CD14-positive monocyte (primary cell): Measurements from ENCODE around the gene NARS2. TPM values are rescaled to one million over a fixed set of nuclear protein-coding genes. Genes with fewer than 3 reads are reported as not detected.

Source experiments
- DNase-seq, 3 donors: peaks; one replicate each; pipeline ENCODE4 v3.0.0-alpha.2; 2011 to 2022
- H2AFZ ChIP-seq: 2 replicates; pipeline ENCODE4 v1.6.0; 2012; ENCODE audit warnings: mild to moderate bottlenecking, low read depth, low read length, inconsistent platforms; ENCODE audit not compliant: insufficient read depth, poor library complexity, severe bottlenecking
- H3K27ac ChIP-seq, 2 donors: 1 replicate in 1 of 2; 2 replicates in 1 of 2; pipeline ENCODE4 v1.5.1; 2012 to 2013; ENCODE audit warnings: low read length in 2 of 2, control low read depth in 1 of 2, inconsistent platforms in 1 of 2, low read depth in 1 of 2, mild to moderate bottlenecking in 1 of 2
- H3K27me3 ChIP-seq, 2 donors: one replicate each; pipeline versions ENCODE4 v1.6.0 to v1.6.1; 2011 to 2013; ENCODE audit warnings: low read length in 2 of 2; ENCODE audit not compliant: control insufficient read depth in 2 of 2, insufficient read depth in 2 of 2
- H3K36me3 ChIP-seq, 2 donors: replicated peaks in 1 of 2; 1 replicate in 1 of 2; 2 replicates in 1 of 2; pipeline versions ENCODE4 v1.5.1 to v1.6.1; 2012 to 2013; ENCODE audit warnings: low read length in 2 of 2, control low read depth in 1 of 2, inconsistent platforms in 1 of 2, mild to moderate bottlenecking in 1 of 2; ENCODE audit not compliant: insufficient read depth in 2 of 2, control insufficient read depth in 1 of 2
- H3K4me1 ChIP-seq, 2 donors: 1 replicate in 1 of 2; 2 replicates in 1 of 2; pipeline versions ENCODE4 v1.5.1 to v1.6.1; 2012 to 2013; ENCODE audit warnings: low read length in 2 of 2, control low read depth in 1 of 2, inconsistent platforms in 1 of 2, mild to moderate bottlenecking in 1 of 2, moderate library complexity in 1 of 2; ENCODE audit not compliant: insufficient read depth in 2 of 2, control insufficient read depth in 1 of 2
- H3K4me2 ChIP-seq: replicated peaks from 2 replicates; pipeline ENCODE3; 2012; ENCODE audit warnings: low read length, moderate library complexity, mild to moderate bottlenecking; ENCODE audit not compliant: poor library complexity, severe bottlenecking; ENCODE audit errors: extremely low read depth
- H3K4me3 ChIP-seq, 3 experiments: fragments of 200-600 bp in 1 of 3; sonication (generic) in 1 of 3; replicated peaks in 1 of 3; 1 replicate in 2 of 3; 2 replicates in 1 of 3; pipeline ENCODE4 v1.5.1; 2011 to 2013; ENCODE audit warnings: low read length in 3 of 3, mild to moderate bottlenecking in 3 of 3, control low read depth in 2 of 3, low read depth in 2 of 3, inconsistent platforms in 1 of 3, moderate library complexity in 1 of 3
- H3K79me2 ChIP-seq: 2 replicates; pipeline ENCODE4 v1.6.0; 2012; ENCODE audit warnings: mild to moderate bottlenecking, control low read depth, inconsistent platforms, low read length, moderate library complexity; ENCODE audit not compliant: insufficient read depth
- H3K9ac ChIP-seq: 2 replicates; pipeline ENCODE4 v1.6.0; 2017; ENCODE audit warnings: low read length, mild to moderate bottlenecking; ENCODE audit not compliant: insufficient read depth, poor library complexity, severe bottlenecking
- H3K9me3 ChIP-seq, 2 donors: replicated peaks in 1 of 2; 1 replicate in 1 of 2; 2 replicates in 1 of 2; pipeline versions ENCODE4 v1.5.1 to v1.6.1; 2012 to 2013; ENCODE audit warnings: low read length in 2 of 2, control low read depth in 1 of 2; ENCODE audit not compliant: control insufficient read depth in 1 of 2, insufficient read depth in 1 of 2
- H4K20me1 ChIP-seq: 2 replicates; pipeline ENCODE4 v1.6.0; 2012; ENCODE audit warnings: mild to moderate bottlenecking, low read length, control low read depth, moderate library complexity; ENCODE audit not compliant: insufficient read depth
- H3K27ac Mint-ChIP-seq, 7 donors: one replicate each; pipeline ENCODE4 v1.8.0; 2020; ENCODE audit warnings: mild to moderate bottlenecking in 7 of 7, mixed read lengths in 7 of 7, moderate library complexity in 6 of 7, inconsistent platforms in 2 of 7
- H3K27me3 Mint-ChIP-seq, 3 donors: one replicate each; pipeline ENCODE4 v1.8.0; 2021 to 2022; ENCODE audit warnings: low read depth in 3 of 3, mild to moderate bottlenecking in 3 of 3, mixed read lengths in 3 of 3, moderate library complexity in 3 of 3, inconsistent platforms in 1 of 3
- H3K36me3 Mint-ChIP-seq, 2 donors: one replicate each; pipeline ENCODE4 v1.8.0; 2020; ENCODE audit warnings: mixed read lengths in 2 of 2, inconsistent platforms in 1 of 2, mild to moderate bottlenecking in 1 of 2
- H3K4me1 Mint-ChIP-seq: one replicate; pipeline ENCODE4 v1.8.0; 2020; ENCODE audit warnings: mild to moderate bottlenecking, mixed read lengths
- H3K4me3 Mint-ChIP-seq, 2 donors: one replicate each; pipeline ENCODE4 v1.8.0; 2020; ENCODE audit warnings: mild to moderate bottlenecking in 2 of 2, mixed read lengths in 2 of 2, moderate library complexity in 1 of 2
- H3K9me3 Mint-ChIP-seq, 7 donors: one replicate each; pipeline ENCODE4 v1.8.0; 2020 to 2022; ENCODE audit warnings: mixed read lengths in 7 of 7, mild to moderate bottlenecking in 6 of 7, moderate library complexity in 6 of 7, inconsistent platforms in 2 of 7
- WGBS: methylation state at CpG from one replicate; pipeline ENCODE4 v1.1.5; 2013; ENCODE audit warnings: missing lambda C conversion rate; ENCODE audit not compliant: insufficient coverage; 5-methylcytosine and 5-hydroxymethylcytosine counted together
- intact Hi-C, 2 donors: fragments of 100-400 bp; cut with micrococcal nuclease; formaldehyde crosslinking; loops; one replicate each; pipeline versions ENCODE4 v1.15.0 to v1.15.1; 2023
- polyA plus RNA-seq, 3 donors: library from polyadenylated mRNA; depleted of rRNA in 1 of 3; unstranded in 2 of 3; stranded (reverse) in 1 of 3; fragments of 300-500 nt in 2 of 3; fragments of >200 nt in 1 of 3; fragmentation: Illumina TruSeq in 2 of 3; gene quantifications; 1 replicate in 2 of 3; 2 replicates in 1 of 3; pipeline ENCODE4 v1.2.3, GENCODE V29; 2012 to 2021
- TF ChIP-seq, protein P1 (sequence below): fragments of 200-600 bp; IDR thresholded peaks from one replicate; pipeline ENCODE4 v1.8.0; 2022; ENCODE audit warnings: antibody characterized with exemption, mild to moderate bottlenecking

Gene NARS2
- polyA plus RNA-seq, 3 donors = 4.3 to 6.6 (median 4.9) TPM

GRCh38 chr11:78428266-78428636 is 146.4 kb downstream of the NARS2 start:
- H3K9me3 ChIP-seq = no peaks in the 10 kb centered on the region
- TF ChIP-seq, protein P1, sequence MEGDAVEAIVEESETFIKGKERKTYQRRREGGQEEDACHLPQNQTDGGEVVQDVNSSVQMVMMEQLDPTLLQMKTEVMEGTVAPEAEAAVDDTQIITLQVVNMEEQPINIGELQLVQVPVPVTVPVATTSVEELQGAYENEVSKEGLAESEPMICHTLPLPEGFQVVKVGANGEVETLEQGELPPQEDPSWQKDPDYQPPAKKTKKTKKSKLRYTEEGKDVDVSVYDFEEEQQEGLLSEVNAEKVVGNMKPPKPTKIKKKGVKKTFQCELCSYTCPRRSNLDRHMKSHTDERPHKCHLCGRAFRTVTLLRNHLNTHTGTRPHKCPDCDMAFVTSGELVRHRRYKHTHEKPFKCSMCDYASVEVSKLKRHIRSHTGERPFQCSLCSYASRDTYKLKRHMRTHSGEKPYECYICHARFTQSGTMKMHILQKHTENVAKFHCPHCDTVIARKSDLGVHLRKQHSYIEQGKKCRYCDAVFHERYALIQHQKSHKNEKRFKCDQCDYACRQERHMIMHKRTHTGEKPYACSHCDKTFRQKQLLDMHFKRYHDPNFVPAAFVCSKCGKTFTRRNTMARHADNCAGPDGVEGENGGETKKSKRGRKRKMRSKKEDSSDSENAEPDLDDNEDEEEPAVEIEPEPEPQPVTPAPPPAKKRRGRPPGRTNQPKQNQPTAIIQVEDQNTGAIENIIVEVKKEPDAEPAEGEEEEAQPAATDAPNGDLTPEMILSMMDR = no peak
- H3K27ac ChIP-seq = peak overlapping the region; percentile 82 to 95
- peak overlapping the region in 1 of 2 donors; percentile 72 for H3K4me3 Mint-ChIP-seq
- peaks cover 0 to 6% of the 10 kb centered on the region in 2 donors for H3K36me3 Mint-ChIP-seq
- H3K27me3 Mint-ChIP-seq = peaks cover 0 to 2% (median 0%) of the 10 kb centered on the region in 3 donors
- H3K36me3 ChIP-seq = no peaks in the 10 kb centered on the region
- H4K20me1 ChIP-seq = no peaks in the 10 kb centered on the region
- no peaks in the 10 kb centered on the region for H3K27me3 ChIP-seq
- peaks cover 64% of the 10 kb centered on the region for H3K4me1 Mint-ChIP-seq
- H3K4me2 ChIP-seq = peak overlapping the region; percentile 80
- peak overlapping the region; percentile 98 to 99 (median 98) for H3K27ac Mint-ChIP-seq
- no peaks in the 10 kb centered on the region for H3K79me2 ChIP-seq
- intact Hi-C loops = loop anchor here in 1 of 2 donors (5.0 kb wide), 1 partner anchor 136 kb away; no protein-coding TSS in a partner anchor
- peak overlapping the region in 2 of 3 experiments; percentile 35 to 72 for H3K4me3 ChIP-seq
- no peak for DNase-seq
- peak overlapping the region; percentile 43 for H2AFZ ChIP-seq
- peaks cover 0 to 2% (median 0%) of the 10 kb centered on the region in 7 donors for H3K9me3 Mint-ChIP-seq
- peaks cover 60 to 66% of the 10 kb centered on the region in 2 donors for H3K4me1 ChIP-seq
- H3K9ac ChIP-seq = peak overlapping the region; percentile 56

DNA sequence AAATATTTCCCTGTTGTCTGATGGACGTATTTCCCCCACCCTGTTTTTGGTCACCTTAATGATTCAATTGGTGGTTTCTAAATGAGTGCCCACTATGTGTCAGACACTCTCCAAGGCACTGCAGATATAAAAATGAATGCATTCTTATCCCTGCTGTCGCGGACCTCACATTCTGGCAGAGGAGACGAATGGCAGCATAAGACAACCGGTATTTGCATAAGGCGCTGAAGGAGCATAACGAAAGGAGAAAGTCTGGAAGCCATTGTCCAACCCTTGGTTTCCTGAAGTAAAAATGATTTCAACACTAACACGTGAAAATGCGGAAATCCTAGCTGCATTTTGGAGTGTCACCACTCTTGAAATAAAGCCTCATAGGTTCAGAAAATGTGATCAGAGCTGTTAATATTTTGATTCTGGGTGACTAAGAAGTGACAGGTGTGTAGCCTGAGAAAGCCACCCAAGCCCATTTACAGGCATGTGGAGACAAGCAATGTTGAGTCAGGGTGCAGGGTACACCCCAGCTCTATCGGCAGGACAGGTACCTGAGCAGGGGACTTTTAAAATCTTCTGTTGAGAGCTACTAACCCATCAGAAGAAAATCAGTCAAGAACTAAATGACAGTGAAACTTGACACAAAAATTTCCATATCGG is 146.9 kb downstream of the NARS2 start:
- peak overlapping the region; percentile 80 for H3K4me2 ChIP-seq
- peaks cover 0 to 2% (median 0%) of the 10 kb centered on the region in 3 donors for H3K27me3 Mint-ChIP-seq
- TF ChIP-seq, protein P1 = no peak
- H3K36me3 ChIP-seq = no peaks in the 10 kb centered on the region
- intact Hi-C loops = loop anchor here in 1 of 2 donors (5.0 kb wide), 1 partner anchor 135 kb away; no protein-coding TSS in a partner anchor
- peak overlapping the region; percentile 98 to 99 (median 98) for H3K27ac Mint-ChIP-seq
- no peaks in the 10 kb centered on the region for H3K9me3 ChIP-seq
- peak overlapping the region; percentile 35 to 74 (median 72) for H3K4me3 ChIP-seq
- H2AFZ ChIP-seq = peak overlapping the region; percentile 43
- H3K4me1 Mint-ChIP-seq = peaks cover 67% of the 10 kb centered on the region
- H3K9me3 Mint-ChIP-seq = peaks cover 0 to 2% (median 0%) of the 10 kb centered on the region in 7 donors
- peak overlapping the region; percentile 82 to 95 for H3K27ac ChIP-seq
- H3K4me3 Mint-ChIP-seq = peak overlapping the region; percentile 72 to 89
- H3K4me1 ChIP-seq = peaks cover 63 to 71% of the 10 kb centered on the region in 2 donors
- no peaks in the 10 kb centered on the region for H4K20me1 ChIP-seq
- H3K27me3 ChIP-seq = no peaks in the 10 kb centered on the region
- 0% methylated on average over 5 of the region's 11 CpGs for WGBS
- peak; percentile 72 to 92 (median 82) for DNase-seq
- peaks cover 0 to 6% of the 10 kb centered on the region in 2 donors for H3K36me3 Mint-ChIP-seq
- H3K9ac ChIP-seq = peak overlapping the region; percentile 56
- no peaks in the 10 kb centered on the region for H3K79me2 ChIP-seq
